Cardiac muscle cell (in vitro differentiated cells and primary cell): Measurements from ENCODE around the gene PI4KB. TPM values are rescaled to one million over a fixed set of nuclear protein-coding genes. Genes with fewer than 3 reads are reported as not detected.

ENCODE experiments used
- DNase-seq, 2 donors: peaks; one replicate each; pipeline versions ENCODE4 v3.0.0 to v3.0.0-alpha.2; 2010 to 2017; ENCODE audit warnings: low read depth in 1 of 2, low spot score in 1 of 2
- H3K27ac ChIP-seq: fragments of 200-600 bp; sonication (generic); 2 replicates; pipeline ENCODE4 v1.5.1; 2016
- H3K27me3 ChIP-seq: fragments of 200-600 bp; sonication (generic); 2 replicates; pipeline ENCODE4 v1.6.0; 2016; ENCODE audit warnings: control low read depth
- H3K36me3 ChIP-seq: fragments of 200-600 bp; sonication (generic); 2 replicates; pipeline ENCODE4 v1.5.1; 2016; ENCODE audit warnings: control low read depth
- H3K4me1 ChIP-seq: fragments of 200-600 bp; sonication (generic); 2 replicates; pipeline ENCODE4 v1.8.1; 2017; ENCODE audit warnings: low read depth, mild to moderate bottlenecking, mixed run types
- H3K4me3 ChIP-seq: fragments of 200-600 bp; sonication (generic); 2 replicates; pipeline ENCODE4 v1.5.1; 2016; ENCODE audit warnings: mild to moderate bottlenecking
- H3K9me3 ChIP-seq: fragments of 200-600 bp; sonication (generic); 2 replicates; pipeline ENCODE4 v1.5.1; 2017; ENCODE audit warnings: low read depth, mild to moderate bottlenecking, control low read depth
- polyA plus RNA-seq: library from polyadenylated mRNA; unstranded; fragments of >200 nt; fragmentation: Nextera tagmentation; extraction: Ambion mirVana; gene quantifications from 2 replicates; pipeline ENCODE4 v1.2.1, GENCODE V29; 2016
- total RNA-seq: library from RNA; depleted of rRNA; stranded (reverse); fragments of >200 nt; gene quantifications from 2 replicates; pipeline ENCODE4 v1.2.3, GENCODE V29; 2016
- TF ChIP-seq, protein P1 (sequence below): IDR thresholded peaks from 2 replicates; pipeline ENCODE4 v1.5.1; 2012; ENCODE audit warnings: low read depth, mild to moderate bottlenecking, low read length

Gene PI4KB
- total and polyA plus RNA-seq, 2 experiments from 2014 or later, result 46.0 to 53.5 TPM

DNA sequence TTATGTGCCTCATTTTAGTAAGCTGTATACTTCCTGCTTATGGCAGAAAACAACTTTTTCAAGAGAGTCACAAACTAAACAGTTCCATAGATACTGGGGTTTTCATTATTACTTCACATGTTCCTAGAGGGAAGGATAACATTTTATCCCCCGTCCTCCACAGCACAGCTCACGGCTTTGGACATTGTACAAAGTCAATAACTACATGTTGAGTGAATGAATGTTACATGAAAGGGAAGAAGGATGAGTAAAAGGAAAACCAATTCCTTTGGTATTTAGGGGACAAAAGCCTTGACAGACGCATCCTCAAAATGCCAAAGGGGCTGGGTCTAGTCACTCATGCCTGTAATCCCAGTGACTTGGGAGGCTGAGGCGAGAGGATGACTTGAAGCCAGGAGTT is 14.8 kb downstream of the PI4KB start:
- peaks cover 20% of the 10 kb centered on the region for H3K36me3 ChIP-seq
- TF ChIP-seq, protein P1, sequence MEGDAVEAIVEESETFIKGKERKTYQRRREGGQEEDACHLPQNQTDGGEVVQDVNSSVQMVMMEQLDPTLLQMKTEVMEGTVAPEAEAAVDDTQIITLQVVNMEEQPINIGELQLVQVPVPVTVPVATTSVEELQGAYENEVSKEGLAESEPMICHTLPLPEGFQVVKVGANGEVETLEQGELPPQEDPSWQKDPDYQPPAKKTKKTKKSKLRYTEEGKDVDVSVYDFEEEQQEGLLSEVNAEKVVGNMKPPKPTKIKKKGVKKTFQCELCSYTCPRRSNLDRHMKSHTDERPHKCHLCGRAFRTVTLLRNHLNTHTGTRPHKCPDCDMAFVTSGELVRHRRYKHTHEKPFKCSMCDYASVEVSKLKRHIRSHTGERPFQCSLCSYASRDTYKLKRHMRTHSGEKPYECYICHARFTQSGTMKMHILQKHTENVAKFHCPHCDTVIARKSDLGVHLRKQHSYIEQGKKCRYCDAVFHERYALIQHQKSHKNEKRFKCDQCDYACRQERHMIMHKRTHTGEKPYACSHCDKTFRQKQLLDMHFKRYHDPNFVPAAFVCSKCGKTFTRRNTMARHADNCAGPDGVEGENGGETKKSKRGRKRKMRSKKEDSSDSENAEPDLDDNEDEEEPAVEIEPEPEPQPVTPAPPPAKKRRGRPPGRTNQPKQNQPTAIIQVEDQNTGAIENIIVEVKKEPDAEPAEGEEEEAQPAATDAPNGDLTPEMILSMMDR, result no peak
- H3K4me3 ChIP-seq, result no peak overlapping the region
- no peaks in the 10 kb centered on the region for H3K27me3 ChIP-seq
- DNase-seq, result no peak
- H3K9me3 ChIP-seq, result no peaks in the 10 kb centered on the region
- no peaks in the 10 kb centered on the region for H3K4me1 ChIP-seq
- no peak overlapping the region for H3K27ac ChIP-seq

DNA sequence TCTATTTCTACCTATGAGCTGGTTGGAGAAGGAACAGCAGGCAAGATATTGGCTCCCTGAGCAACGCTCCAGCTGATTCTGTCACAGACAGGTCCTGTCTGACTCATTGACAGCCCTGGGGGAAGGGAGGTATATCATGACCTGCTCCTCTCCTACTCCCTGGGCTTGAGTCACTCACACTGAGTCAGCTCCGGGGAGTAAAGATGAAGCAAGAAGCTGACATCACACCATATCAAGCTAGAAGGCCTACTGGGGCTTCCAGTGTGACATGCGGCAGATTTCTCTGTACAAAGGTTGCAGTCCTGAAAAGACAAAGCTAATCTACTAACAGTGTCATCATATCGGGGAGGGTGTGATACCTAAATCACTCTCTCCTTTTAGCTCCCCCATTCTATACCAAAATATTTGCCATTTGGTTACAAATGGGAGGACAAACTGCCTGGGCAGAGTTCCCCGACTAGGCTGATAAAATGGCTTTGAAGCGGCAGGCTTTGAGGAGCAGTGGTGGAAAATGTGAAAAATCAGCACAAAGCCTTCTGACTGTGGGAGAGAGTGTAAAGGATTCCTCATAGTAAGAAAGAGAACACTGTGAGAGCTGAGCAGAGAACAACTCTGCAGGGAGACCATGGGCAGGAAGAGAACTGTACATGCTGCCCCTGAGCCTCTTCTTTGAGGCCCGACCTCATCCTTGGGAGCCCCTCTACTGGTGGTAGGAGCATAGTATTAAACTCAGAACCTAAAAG is 15.5 kb downstream of the PI4KB start:
- DNase-seq, result peak in 1 of 2 donors; percentile 99
- Histone ChIP-seq H3K9me3 (no peaks in the 10 kb centered on the region), H3K4me1 (no peaks in the 10 kb centered on the region), H3K27me3 (no peaks in the 10 kb centered on the region), H3K4me3 (no peak overlapping the region), H3K27ac (peak overlapping the region; percentile 36), H3K36me3 (peaks cover 26% of the 10 kb centered on the region)
- TF ChIP-seq, protein P1, result no peak

DNA sequence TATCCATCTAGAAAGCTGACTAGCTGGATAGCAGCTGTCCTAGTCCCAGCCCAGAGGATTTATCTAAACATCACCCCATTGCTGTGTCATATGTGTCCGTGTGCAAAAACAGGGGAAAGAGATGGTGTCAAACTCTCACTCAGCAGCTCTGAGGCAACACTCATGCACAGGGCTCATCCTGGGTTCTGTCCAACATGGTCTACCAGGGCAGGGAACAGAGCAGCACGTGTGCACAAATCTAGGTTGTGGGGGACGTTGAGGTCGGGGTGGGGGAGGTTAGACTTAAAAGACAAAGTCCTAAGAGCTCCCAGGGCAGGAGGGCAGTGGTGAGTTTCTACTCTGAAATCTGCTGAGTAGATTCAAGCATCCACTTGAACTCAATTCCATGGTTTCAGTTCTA is 16.2 kb downstream of the PI4KB start:
- no peak overlapping the region for H3K27ac ChIP-seq
- H3K4me3 ChIP-seq, result no peak overlapping the region
- no peaks in the 10 kb centered on the region for H3K27me3 ChIP-seq
- TF ChIP-seq, protein P1, result no peak
- H3K9me3 ChIP-seq, result no peaks in the 10 kb centered on the region
- H3K4me1 ChIP-seq, result no peaks in the 10 kb centered on the region
- peaks cover 32% of the 10 kb centered on the region for H3K36me3 ChIP-seq
- peak in 1 of 2 donors; percentile 45 for DNase-seq

DNA sequence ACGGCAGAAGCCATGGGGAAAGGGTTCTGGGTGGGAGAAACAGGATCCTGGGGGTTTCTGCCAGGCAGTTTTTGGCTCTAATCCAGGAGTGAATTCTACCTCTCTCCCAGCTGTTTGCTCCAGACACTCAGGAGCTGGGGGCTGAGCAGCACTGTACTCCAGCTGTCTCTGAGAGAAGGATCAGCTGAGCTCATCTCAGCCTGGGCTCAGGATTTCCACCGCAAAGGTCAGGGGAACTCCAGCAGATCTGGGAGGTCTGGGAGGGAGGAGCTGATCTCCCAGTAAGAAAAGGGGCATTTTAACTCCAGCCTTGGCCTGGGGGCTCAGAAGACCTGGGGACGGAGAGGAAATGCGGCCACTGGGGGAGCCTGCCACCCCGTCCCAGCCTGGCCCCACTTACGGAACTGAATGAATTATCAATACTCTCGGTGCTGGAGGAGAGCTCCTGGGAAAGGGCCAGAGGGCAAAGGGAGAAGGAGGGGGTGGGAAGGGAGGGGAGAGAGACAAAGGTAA is 17.3 kb downstream of the PI4KB start:
- H3K4me1 ChIP-seq, result no peaks in the 10 kb centered on the region
- peak overlapping the region; percentile 43 for H3K27ac ChIP-seq
- TF ChIP-seq, protein P1, result no peak
- no peak overlapping the region for H3K4me3 ChIP-seq
- peak in 1 of 2 donors; percentile 76 for DNase-seq
- H3K9me3 ChIP-seq, result no peaks in the 10 kb centered on the region
- peaks cover 38% of the 10 kb centered on the region for H3K36me3 ChIP-seq
- H3K27me3 ChIP-seq, result no peaks in the 10 kb centered on the region

DNA sequence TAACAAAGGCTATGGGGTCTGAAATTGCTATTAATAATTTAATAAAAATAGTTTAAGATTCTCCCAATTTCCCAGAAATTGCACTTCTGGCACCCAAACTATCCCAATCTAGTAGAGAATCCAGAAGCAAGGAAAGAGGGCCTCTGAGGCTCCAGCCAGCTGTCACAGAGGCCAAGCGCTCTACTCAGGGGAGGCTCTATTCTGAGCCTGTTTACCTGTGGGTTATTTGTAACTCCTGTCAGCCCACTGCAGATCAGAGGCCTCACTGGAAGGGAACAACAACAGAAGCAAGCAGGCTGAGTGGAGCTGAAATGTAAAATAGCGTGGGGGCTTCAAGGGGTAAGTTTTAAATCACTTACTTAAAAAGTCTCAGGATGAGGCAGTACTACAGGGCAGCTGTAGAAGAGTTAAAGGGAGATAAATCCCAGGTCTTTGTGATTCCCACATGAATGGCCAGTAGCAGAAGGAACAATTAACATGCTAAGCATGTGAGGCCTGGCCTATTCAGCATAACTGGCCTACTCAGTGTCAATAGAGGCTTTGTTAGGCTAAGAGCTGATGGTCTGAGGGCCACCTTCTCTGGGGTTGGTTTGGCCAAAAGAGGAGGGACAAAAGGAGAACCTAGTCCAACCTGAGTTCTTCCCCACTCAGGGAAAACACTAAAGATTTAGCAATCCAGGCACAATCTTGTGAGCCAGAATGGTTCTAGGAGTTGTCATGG is 32.3 kb downstream of the PI4KB start:
- Histone ChIP-seq H3K36me3 (peaks cover 53% of the 10 kb centered on the region), H3K27ac (peak overlapping the region; percentile 23), H3K9me3 (no peaks in the 10 kb centered on the region), H3K4me1 (no peaks in the 10 kb centered on the region), H3K27me3 (no peaks in the 10 kb centered on the region), H3K4me3 (no peak overlapping the region)
- TF ChIP-seq, protein P1, result no peak
- DNase-seq, result no peak
